22Rv1 (cell line): ENCODE data around the gene SBK2.

Source experiments
- CTCF ChIP-seq: fragments of 450-650 bp; IDR thresholded peaks from 2 replicates; pipeline ENCODE4 v1.5.1; 2017; ENCODE audit warnings: mild to moderate bottlenecking
- ZFX ChIP-seq: fragments of 450-650 bp; IDR thresholded peaks from 2 replicates; pipeline ENCODE4 v1.6.1; 2017; ENCODE audit warnings: antibody characterized with exemption, borderline replicate concordance

DNA sequence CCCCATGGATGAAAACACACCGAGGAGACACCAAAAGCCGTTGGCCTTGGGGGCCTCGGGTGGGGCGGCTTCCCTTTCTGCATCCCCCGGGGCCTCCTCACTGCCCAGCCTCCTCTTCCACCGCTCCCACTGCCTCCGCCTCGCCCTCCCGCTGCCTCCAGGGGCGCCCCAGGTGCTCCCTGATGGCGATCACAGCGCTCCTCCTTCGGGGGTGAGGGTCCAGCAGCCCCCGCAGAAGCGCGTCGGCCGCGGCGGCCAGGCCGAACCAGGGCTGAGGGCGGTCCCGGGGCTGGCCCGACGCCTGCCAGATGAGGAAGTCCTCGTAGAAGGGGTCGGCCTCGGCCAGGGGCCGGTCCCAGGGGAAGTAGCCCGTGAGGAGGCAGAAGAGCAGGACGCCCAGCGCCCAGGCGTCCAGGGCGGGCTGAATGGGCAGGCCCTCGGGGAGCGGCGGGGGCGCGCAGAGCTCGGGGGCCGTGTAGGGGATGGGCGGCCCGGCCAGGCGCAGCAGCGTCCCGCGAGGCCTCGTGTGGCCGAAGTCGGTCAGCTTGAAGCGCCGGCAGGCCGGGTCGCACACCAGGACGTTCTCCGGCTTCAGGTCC lies 7.2 kb downstream of the SBK2 start:
- TF ChIP-seq CTCF: no peak
- TF ChIP-seq ZFX: no peak
